Lower leg skin (tissue), 3 donors: Measurements from ENCODE around the gene FBXL13.
"Not testable (repeated sequence)": the region's sequence is repeated elsewhere in the genome, so short reads cannot be mapped to it uniquely, and the experiment has no call there.

Source experiments
- CTCF ChIP-seq, 3 donors: fragments of 450-650 bp; IDR thresholded peaks; one replicate each; pipeline ENCODE4 v1.5.1; 2016; ENCODE audit warnings: antibody characterized with exemption in 3 of 3, mild to moderate bottlenecking in 3 of 3, moderate library complexity in 2 of 3
- POLR2A ChIP-seq, 2 donors: fragments of 450-650 bp; IDR thresholded peaks; one replicate each; pipeline ENCODE4 v1.6.1; 2016 to 2017; ENCODE audit warnings: antibody characterized with exemption in 2 of 2, mild to moderate bottlenecking in 1 of 2, moderate library complexity in 1 of 2

GRCh38 chr7:102791831-102792230 is 282.8 kb downstream of the FBXL13 start:
- not testable (repeated sequence) for TF ChIP-seq CTCF, POLR2A (IDR thresholded peaks at IDR 0.05)
